BJ (cell line): ENCODE data around the gene COL24A1. TPM values are rescaled to one million over a fixed set of nuclear protein-coding genes. Genes with fewer than 3 reads are reported as not detected.

Experiments used
- CTCF ChIA-PET: fragments of 350-600 bp; formaldehyde crosslinking; extraction: SDS; loops from one replicate; lab custom pipeline; 2021; ENCODE audit warnings: antibody characterized with exemption, inconsistent platforms; lab: Yijun Ruan, JAX
- POLR2A ChIA-PET: fragments of 300-600 bp; sonication (Branson Sonifier 250); formaldehyde crosslinking; extraction: SDS; loops from one replicate; lab custom pipeline; 2021; ENCODE audit warnings: antibody characterized with exemption; lab: Charles Lee
- DNase-seq: peaks from one replicate; pipeline ENCODE4 v3.0.0-alpha.2; 2011; ENCODE audit warnings: low read depth
- H3K27me3 ChIP-seq: 2 replicates; pipeline ENCODE4 v1.6.0; 2011; ENCODE audit warnings: low read length; ENCODE audit not compliant: control insufficient read depth, insufficient read depth
- H3K36me3 ChIP-seq: 2 replicates; pipeline ENCODE4 v1.5.1; 2011; ENCODE audit warnings: low read length; ENCODE audit not compliant: control insufficient read depth, insufficient read depth
- H3K4me3 ChIP-seq: 2 replicates; pipeline ENCODE4 v1.5.1; 2011; ENCODE audit warnings: low read depth, mild to moderate bottlenecking, control low read depth, low read length
- CTCF ChIP-seq: IDR thresholded peaks from 2 replicates; pipeline ENCODE4 v1.5.1; 2011; ENCODE audit warnings: low read depth, mild to moderate bottlenecking, control low read depth, inconsistent platforms, low read length, moderate library complexity; ENCODE audit not compliant: insufficient read depth
- polyA plus RNA-seq: library from polyadenylated mRNA; depleted of rRNA; stranded (reverse); fragments of >200 nt; gene quantifications from 2 replicates; pipeline ENCODE4 v1.2.3, GENCODE V29; 2011

Gene COL24A1
- polyA plus RNA-seq, 1 experiment: 0.28 TPM

DNA sequence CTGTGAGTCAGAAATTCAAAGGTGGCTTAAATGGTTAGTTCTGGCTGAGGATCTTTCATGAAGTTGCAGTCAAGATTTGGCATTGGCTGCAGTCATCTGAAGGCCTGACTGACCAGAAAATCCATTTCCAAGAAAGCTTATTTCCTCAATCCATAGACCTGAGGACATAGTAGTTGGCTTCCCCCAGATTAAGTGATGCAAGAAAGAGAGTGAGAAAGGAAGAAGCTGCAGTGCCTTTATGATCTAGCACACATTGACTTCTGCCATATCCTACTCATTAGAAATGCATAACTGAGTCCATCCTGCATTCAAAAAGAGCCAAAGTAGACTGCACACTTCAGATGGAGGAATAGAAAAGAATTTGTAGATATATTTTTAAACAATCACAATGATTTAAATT lies 222.6 kb downstream of the COL24A1 start:
- Histone ChIP-seq H3K36me3 (no peaks in the 10 kb centered on the region), H3K4me3 (no peak overlapping the region), H3K27me3 (no peaks in the 10 kb centered on the region)
- POLR2A ChIA-PET: no interaction called here
- no peak for DNase-seq
- TF ChIP-seq CTCF: no peak
- CTCF ChIA-PET: no interaction called here

DNA sequence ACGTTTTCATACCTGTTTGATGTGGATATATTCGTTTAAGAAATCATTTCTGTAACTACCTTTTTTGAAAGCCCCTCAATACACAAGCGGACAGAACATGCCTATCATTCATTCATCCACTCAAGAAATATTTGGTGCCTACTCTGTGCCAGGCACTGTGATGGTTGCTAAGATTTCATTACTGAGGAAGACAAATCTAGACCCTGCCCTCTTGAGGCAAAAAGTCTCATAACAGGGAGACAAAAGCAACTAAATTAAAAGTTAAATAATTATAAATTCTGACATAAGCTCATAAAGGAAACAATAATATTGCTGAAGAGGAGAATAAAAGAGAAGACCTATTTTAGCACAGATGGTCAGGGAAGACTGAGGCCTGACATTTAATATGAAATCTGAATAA lies 244.8 kb downstream of the COL24A1 start:
- CTCF ChIA-PET: interaction anchor here (1.0 to 1.5 kb wide), 5 partner anchors 9 to 216 kb away, joined by 3 to 5 read pairs (median 4); partner anchors contain the start of gene ZNHIT6

DNA sequence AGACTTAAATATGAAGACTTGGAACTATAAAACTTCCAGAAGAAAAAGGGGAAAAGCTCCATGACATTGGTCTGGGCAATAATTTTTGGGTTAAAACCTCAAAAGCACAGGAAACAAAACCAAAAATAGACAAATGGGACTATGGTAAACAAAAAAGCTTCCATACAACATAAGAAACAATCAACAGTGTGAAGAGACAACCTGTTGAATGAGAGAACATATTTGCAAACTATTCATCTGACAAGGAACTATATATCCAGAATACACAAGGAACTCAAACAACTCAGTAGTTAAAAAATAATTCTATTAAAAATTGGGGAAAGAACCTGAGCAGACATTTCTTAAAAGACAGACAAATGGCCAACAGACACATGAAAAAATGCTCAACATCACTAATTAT lies 255.7 kb downstream of the COL24A1 start:
- ChIA-PET POLR2A (no interaction called here), CTCF (no interaction called here)
- DNase-seq: no peak
- no peak for TF ChIP-seq CTCF
- no peak overlapping the region for H3K4me3 ChIP-seq
- no peaks in the 10 kb centered on the region for H3K27me3 ChIP-seq
- no peaks in the 10 kb centered on the region for H3K36me3 ChIP-seq

More for the DNA sequence above, 244.8 kb downstream of the COL24A1 start:
- H3K4me3 ChIP-seq: no peak overlapping the region
- POLR2A ChIA-PET: no interaction called here
- no peak for DNase-seq
- peak; percentile 47 for TF ChIP-seq CTCF
- H3K27me3 ChIP-seq: no peaks in the 10 kb centered on the region
- no peaks in the 10 kb centered on the region for H3K36me3 ChIP-seq

DNA sequence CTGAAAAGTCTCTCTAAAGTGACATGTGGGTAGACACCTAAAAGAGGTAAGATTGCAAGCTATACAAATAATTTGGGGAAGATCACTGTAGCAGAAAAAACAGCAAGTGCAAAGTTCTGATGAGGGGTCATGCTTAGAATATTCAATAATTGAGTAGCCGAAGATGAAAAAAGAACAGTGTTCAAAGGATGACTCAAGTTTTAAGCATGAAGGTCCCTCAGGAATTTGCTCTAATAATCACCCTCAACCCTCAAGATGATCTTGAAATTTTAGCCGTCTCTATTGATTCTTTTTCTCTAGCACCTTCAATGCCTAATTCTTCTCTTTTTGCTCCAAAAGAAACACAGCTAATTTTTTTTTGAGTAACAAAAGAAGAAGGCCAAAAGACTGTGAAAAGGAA lies 257.7 kb downstream of the COL24A1 start:
- POLR2A ChIA-PET: no interaction called here
- CTCF ChIA-PET: interaction anchor here (1.1 kb wide), 1 partner anchor 119 kb away, joined by 7 read pairs; no protein-coding TSS in a partner anchor

GRCh38 chr1:85894651-85895050 lies 261.9 kb downstream of the COL24A1 start:
- DNase-seq: no peak
- CTCF ChIA-PET: interaction anchor here (0.7 to 1.7 kb wide), 5 partner anchors 9 to 636 kb away, joined by 3 to 9 read pairs (median 5); no protein-coding TSS in a partner anchor

More for the DNA sequence above, 257.7 kb downstream of the COL24A1 start:
- no peak for TF ChIP-seq CTCF
- Histone ChIP-seq H3K36me3 (no peaks in the 10 kb centered on the region), H3K27me3 (no peaks in the 10 kb centered on the region), H3K4me3 (no peak overlapping the region)
- DNase-seq: no peak

More at GRCh38 chr1:85894651-85895050, 261.9 kb downstream of the COL24A1 start:
- POLR2A ChIA-PET: no interaction called here
- no peaks in the 10 kb centered on the region for H3K27me3 ChIP-seq
- no peaks in the 10 kb centered on the region for H3K36me3 ChIP-seq
- H3K4me3 ChIP-seq: no peak overlapping the region
- peak; percentile 58 for TF ChIP-seq CTCF
